AG09309 (cell line): Measurements from ENCODE around the gene FGF9.

Source experiments
- DNase-seq: peaks from one replicate; pipeline ENCODE4 v3.0.0-alpha.2; 2010; ENCODE audit warnings: low read depth
- H3K4me3 ChIP-seq: 2 replicates; pipeline ENCODE4 v1.5.1; 2011; ENCODE audit warnings: mild to moderate bottlenecking, low read depth, low read length, moderate library complexity; ENCODE audit not compliant: control insufficient read depth
- TF ChIP-seq, protein P1 (sequence below): IDR thresholded peaks from 2 replicates; pipeline ENCODE4 v1.5.1; 2011; ENCODE audit warnings: mild to moderate bottlenecking, low read depth, low read length, inconsistent platforms; ENCODE audit not compliant: insufficient read depth, control insufficient read depth; ENCODE audit errors: missing control alignments

Gene FGF9

DNA sequence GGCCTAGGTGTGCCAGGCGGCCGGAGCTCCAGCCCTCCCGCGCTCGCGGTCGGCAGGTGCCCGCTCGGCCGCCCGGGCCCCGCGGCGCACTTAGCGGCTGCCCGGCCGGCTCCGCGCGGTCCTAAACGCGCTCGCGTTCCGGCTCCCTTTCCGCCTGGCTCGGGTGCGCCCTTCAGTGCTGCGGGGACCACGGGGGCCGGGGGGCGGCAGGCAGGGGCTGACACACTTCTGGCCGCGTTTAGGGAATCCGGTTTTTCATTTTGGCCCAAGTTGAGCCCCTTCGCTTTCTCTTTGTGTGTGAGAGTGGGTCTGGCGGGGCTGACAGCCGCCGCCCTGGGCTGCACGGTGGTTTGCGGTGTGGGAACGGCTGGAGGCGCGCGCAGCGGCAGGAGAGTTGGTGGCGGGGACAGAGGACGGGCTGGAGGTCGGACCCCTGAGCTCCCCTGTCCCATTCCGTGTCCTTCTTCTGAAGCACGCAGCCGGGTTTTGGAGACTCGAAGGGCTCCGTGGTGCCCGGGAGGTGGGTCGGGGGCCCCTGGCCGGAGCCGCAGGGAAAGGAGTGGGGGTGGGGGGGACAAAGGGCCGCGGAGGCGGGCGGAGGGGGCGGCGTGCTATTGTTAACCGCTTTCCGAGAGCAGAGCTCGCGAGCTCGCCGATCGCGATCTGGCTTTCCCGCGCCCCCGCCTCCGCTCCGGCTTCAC is 3.1 kb downstream of the FGF9 start:
- H3K4me3 ChIP-seq = peak overlapping the region; percentile 46
- DNase-seq = no peak
- TF ChIP-seq, protein P1, sequence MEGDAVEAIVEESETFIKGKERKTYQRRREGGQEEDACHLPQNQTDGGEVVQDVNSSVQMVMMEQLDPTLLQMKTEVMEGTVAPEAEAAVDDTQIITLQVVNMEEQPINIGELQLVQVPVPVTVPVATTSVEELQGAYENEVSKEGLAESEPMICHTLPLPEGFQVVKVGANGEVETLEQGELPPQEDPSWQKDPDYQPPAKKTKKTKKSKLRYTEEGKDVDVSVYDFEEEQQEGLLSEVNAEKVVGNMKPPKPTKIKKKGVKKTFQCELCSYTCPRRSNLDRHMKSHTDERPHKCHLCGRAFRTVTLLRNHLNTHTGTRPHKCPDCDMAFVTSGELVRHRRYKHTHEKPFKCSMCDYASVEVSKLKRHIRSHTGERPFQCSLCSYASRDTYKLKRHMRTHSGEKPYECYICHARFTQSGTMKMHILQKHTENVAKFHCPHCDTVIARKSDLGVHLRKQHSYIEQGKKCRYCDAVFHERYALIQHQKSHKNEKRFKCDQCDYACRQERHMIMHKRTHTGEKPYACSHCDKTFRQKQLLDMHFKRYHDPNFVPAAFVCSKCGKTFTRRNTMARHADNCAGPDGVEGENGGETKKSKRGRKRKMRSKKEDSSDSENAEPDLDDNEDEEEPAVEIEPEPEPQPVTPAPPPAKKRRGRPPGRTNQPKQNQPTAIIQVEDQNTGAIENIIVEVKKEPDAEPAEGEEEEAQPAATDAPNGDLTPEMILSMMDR = no peak

- no peak for DNase-seq
Measured at GRCh38 chr13:21674490-21675009, 3.7 kb downstream of the FGF9 start.

GRCh38 chr13:21675095-21675991 is 4.5 kb downstream of the FGF9 start:
- TF ChIP-seq, protein P1 = no peak
- H3K4me3 ChIP-seq = no peak overlapping the region
- DNase-seq = no peak

More at GRCh38 chr13:21674490-21675009, 3.7 kb downstream of the FGF9 start:
- no peak overlapping the region for H3K4me3 ChIP-seq
- TF ChIP-seq, protein P1 = no peak

DNA sequence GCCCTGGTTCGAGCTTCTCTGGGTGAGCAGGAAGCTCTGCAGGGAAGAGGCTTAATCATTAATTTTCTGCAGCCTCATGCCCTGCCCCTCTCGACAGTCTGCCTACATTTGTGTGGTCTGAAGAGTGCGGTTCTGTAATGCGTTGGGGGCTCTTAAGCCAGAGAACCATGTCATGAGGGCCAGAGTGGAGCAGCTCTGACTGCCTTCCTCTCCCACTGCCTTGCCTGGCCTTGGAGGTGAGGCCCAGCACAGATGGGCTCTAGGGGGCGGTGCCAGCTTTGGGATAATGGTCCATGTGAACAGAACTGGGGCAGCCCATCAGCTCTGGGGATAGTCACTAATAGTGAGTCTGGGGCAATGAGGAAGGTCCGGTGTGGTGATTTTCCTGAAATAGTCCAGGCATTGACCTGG is 5.7 kb downstream of the FGF9 start:
- TF ChIP-seq, protein P1 = no peak
- DNase-seq = no peak
- H3K4me3 ChIP-seq = no peak overlapping the region

GRCh38 chr13:21677075-21677623 is 6.3 kb downstream of the FGF9 start:
- TF ChIP-seq, protein P1 = no peak

DNA sequence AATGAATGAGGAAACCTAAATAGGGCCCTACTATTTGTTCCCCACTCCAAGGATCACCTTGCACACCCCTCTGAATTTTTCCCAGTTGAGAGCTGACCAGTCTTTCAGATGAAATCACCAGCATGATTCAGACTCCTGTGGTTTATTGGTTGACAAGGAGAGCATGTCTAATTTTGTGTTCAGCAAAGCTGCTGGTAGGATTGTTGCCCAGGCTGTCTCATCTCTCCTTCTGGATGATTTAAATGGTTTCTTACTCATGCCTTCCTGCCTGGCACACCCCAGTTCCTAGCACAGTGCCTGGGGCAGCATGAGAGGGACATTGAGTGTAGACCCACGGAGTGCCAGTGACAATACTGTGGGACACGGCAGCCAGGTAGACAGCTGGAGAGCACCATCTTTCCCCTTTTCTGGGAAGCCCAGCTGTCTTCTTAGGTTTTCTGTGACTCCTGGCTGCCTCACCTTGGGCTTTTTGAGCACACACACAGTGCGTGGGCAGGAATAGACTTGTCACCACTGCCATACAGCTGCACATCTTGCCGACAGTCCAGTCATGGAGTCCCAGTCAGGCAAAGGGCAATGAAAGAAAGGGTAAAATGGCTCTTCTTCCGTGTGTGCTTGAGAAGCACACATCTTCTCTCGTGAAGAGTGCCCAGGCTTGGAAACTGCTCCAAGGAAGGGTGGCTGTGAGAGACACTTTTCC is 12.3 kb downstream of the FGF9 start:
- TF ChIP-seq, protein P1 = no peak
- H3K4me3 ChIP-seq = no peak overlapping the region
- peak; percentile 48 for DNase-seq

More at GRCh38 chr13:21677075-21677623, 6.3 kb downstream of the FGF9 start:
- DNase-seq = no peak
- H3K4me3 ChIP-seq = no peak overlapping the region
